GM19468 (cell line): ENCODE measurements around the gene MCUR1.
"Not testable (repeated sequence)": the region's sequence is repeated elsewhere in the genome, so short reads cannot be mapped to it uniquely, and the experiment has no call there.

Experiments used
- ATAC-seq: cut with Tn5 transposase; IDR thresholded peaks from one replicate; pipeline ENCODE4 v1.9.1; 2021; ENCODE audit warnings: mild to moderate bottlenecking, moderate library complexity, moderate number of reproducible peaks; ENCODE audit not compliant: unreplicated experiment; ENCODE audit errors: extremely low read depth

The MCUR1 gene

DNA sequence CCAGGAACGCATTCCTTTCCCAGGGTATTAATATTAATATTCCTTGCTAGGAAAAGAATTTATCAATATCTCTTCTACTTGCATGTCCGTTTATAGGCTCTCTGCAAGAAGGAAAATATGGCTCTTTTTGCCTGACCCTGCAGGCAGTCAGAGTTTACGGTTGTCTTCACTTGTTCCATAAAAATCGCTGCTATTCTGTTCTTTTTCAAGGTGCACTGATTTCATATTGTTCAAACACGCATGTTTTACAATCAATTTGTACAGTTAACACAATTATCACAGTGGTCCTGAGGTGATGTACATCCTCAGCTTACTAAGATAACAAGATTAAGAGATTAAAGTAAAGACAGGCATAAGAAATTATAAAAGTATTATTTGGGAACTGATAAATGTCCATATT, 15.1 kb upstream of the MCUR1 start:
- ATAC-seq, result not testable (repeated sequence)

GRCh38 chr6:13828656-13829301, 14.4 kb upstream of the MCUR1 start:
- ATAC-seq, result not testable (repeated sequence)

DNA sequence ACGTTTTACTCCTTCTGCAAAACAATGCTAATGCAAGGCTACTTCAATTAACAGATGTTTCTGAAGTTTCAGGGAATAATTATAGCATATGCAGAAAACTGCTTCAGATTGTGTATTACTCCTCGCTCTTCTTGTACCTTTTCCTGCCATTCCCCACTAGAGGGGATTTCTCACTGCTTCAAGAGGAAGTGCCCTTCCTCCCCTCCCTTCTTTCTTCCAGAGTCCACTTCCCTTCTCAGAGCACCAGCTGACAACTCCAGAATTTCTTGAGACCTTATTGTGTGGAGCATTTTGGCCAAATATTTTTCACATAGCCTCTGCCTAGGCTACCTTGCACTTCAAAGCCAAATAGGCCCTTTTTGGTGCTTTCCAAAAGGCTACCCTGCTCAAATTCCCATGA, 12.7 kb upstream of the MCUR1 start:
- no peak for ATAC-seq

DNA sequence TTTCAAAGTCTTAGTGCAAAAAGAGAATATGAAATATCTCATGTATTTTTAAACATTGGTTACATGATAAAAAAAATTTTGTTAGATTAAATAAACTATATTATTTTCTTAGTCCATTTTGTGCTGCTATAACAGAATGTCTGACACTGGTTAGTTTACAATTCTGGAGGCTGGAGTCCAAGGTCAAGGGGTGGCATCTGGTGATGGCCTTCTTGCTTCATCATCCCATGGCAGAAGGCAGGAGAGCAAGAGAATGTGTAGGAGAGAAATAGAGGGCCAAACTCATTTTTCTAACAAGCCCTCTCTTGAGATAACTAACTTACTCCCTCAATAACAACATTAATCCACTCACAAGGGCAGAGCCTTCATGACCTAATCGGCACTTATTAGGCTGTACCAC, 11.5 kb upstream of the MCUR1 start:
- ATAC-seq, result no peak

DNA sequence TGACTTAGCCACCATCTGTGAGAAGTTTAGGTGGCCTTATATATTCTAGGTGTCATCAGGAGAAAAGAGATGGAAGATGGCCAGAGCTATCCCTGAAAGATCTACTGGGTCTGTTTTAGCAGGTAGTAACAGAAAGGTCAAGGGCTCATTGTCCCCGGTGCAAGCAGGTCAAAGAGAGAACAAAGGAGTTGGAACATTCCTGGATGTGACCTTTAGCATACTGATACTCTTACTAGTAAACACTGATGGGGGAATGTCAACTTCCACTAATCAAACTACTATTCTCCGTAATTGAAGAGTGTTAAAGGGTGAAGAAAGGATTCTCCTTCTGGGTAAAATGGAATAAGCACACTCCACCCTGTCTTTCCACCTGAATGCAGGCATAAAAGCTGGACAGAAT, 4.0 kb upstream of the MCUR1 start:
- no peak for ATAC-seq

DNA sequence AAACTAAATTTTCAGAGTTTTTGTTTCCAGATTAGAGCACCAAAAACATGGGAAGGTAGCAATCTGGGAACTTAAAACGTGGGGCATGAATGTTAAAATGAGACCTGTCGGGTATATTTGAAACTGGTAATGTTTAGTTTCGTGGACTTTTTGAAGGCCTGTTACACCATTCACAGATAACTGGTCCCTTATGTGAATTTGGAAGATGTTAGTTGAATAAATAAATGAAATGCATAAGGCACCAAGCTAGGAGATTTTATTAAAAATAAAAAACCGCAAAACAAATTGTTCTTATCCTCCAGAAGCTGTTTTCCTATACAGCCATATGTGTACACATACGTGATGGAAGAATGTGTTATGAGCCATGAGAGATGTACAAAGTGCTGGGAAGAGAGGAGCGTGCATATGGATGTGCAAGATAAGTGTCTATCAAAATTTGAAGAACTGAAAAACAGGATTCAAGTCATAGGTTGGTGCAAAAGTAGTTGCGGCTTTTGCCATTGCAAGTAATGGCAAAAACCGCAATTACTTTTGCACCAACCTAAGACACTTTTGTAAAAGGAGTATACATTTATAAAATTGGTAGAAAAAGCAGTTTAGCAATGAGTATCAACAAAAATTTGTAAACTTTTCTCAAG, 700 bp upstream of the MCUR1 start:
- no peak for ATAC-seq

DNA sequence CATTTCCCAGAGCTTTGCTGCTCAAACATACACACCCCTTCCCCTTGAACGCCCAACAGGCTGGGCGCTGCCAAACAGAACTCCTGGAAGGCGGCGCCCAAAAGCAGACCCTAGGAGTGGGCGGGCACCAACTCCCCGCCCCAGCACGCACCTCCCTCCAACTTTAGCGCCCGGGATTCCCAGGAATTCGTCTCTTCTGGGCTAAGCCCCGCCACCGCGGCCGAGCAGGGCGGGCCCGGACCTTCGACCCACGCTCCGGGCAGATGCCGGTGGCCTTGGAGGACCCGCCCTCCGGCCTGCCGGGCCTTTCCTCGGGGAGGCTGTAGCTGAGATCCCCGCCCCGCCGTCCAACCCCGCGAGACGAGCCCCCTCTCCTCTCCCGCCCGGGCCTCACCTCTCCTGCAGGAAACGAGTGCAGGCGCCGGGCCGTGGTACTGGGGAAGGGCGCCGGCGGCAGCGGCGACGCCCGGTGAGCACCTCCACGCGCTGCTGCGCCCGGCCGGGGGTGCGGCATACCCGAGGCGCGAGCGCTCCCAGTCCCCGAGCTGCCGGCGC, 659 bp downstream of the MCUR1 start:
- ATAC-seq, result no peak

GRCh38 chr6:13813026-13813425, 1.3 kb downstream of the MCUR1 start:
- ATAC-seq, result no peak

GRCh38 chr6:13812359-13812642, 2.1 kb downstream of the MCUR1 start:
- no peak for ATAC-seq

- no peak for ATAC-seq
Measured at GRCh38 chr6:13811627-13812358, 2.6 kb downstream of the MCUR1 start.

- ATAC-seq, result no peak
Measured at GRCh38 chr6:13810688-13811446, 3.5 kb downstream of the MCUR1 start.

DNA sequence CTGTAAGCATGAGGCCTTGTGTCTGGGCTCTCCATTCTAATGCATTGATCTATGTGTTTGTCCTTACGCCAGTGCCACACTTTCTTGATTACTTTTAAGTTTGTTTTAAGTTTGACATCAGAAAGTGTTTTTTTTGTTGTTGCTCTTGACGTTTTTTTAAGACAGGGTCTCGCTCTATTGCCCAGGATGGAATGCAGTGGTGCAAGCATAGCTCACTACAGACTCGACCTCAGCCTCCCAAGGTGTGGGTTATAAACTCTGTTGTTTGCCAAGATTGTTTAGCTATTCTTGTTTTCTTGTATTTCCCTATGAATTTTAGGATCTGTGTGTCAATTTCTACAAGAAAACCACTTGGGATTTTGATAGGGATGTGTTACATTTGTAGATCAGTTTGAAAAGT, 5.6 kb downstream of the MCUR1 start:
- ATAC-seq, result no peak

- no peak for ATAC-seq
Measured at GRCh38 chr6:13807696-13808095, 6.7 kb downstream of the MCUR1 start.

DNA sequence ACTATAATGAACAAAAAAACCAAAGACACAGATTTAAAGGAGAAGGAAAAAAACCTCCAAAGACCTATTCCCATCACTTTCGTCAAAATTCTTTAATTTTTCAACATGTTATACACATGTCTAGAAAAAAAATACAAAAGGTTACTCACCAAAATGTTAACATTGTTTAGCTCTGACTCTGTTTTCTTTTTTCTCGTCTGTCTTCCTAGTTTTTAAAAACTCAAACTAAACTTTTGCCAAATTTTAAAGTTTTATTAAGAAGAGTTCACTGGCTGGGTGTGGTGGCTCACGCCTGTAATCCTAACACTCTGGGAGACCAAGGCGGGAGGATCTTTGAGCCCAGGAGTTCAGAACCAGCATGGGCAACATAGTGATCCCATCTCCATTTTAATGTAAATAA, 10.8 kb downstream of the MCUR1 start:
- no peak for ATAC-seq

DNA sequence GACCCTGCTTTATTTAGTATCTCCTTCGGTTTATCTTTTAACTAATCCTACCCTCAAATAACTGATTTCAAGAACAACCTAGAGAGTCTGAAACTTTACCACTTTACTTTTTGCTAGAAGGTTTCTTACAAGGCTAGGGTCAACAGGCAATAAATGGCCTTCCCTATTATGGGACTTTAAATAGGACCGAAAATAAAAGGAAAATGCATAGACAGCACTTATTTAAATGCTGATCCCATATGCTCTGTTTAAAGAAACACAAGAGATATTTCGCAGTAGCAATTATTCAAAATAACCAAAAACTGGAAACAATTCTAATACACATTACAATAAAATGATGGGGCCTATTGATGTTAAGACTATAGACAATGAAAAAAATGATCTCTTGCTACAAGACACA, 13.7 kb downstream of the MCUR1 start:
- no peak for ATAC-seq

- ATAC-seq, result no peak
Measured at GRCh38 chr6:13796781-13797180, 17.6 kb downstream of the MCUR1 start.

GRCh38 chr6:13795041-13795750, 19.2 kb downstream of the MCUR1 start:
- no peak for ATAC-seq

- ATAC-seq, result no peak
Measured at GRCh38 chr6:13794184-13794583, 20.2 kb downstream of the MCUR1 start.

DNA sequence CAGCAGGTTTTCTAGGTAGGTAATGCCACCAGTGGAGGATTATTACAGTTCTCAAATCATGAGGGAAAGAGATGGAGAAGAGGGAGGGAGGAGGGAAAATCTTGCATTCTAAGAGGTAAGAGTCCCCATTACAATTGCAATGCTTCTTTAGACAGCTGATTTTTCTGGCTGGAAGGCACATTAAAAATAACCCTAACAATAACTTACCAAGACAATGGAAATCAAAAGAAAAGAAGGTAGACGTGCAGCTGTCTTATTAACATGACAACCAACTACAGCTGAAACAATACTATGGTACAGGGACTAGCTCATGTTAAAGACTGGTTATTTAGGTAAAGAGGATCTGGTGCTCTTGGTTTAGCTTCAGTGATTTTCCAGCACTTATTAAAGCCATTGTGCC, 24.6 kb downstream of the MCUR1 start:
- no peak for ATAC-seq

GRCh38 chr6:13788820-13789219, 25.5 kb downstream of the MCUR1 start:
- ATAC-seq, result no peak
